Measurements from ENCODE around the gene NOTO. TPM values are rescaled to one million over a fixed set of nuclear protein-coding genes. Genes with fewer than 3 reads are reported as not detected.

The NOTO gene
- polyA plus RNA-seq, 4 donors: not detected

DNA sequence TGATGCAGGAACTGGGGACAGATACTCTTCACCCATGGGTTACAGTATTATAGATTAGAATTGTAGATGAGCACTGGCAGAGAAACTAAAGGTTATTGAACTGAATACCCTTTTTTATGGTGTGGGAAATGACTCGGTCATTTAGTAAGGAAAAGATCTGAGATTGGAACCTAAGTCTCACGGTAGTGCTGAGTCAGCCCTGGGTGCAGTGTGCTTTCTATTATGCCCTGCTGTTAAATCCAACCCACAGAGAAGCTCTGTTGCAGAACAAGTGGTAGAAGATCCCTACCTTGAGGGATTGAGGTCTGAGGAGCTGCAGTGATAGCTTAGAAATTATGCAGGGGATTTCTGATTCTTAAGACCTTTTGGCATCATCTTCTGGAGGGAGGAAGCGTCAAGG lies 44.5 kb downstream of the NOTO start:
- Histone ChIP-seq H3K36me3 (ENCODE audit: control insufficient read depth in 3 of 3, insufficient read depth in 2 of 3, low read depth in 1 of 3, low read length in 3 of 3) (peaks cover 34 to 57% (median 42%) of the 10 kb centered on the region in 3 donors), H3K27ac (ENCODE audit: low read depth in 1 of 3, low read length in 2 of 3) (no peak overlapping the region), H3K4me3 (ENCODE audit: low read depth in 1 of 3, low read length in 3 of 3) (no peak overlapping the region), H3K27me3 (ENCODE audit: control insufficient read depth in 3 of 3, insufficient read depth in 3 of 3, low read length in 3 of 3) (no peaks in the 10 kb centered on the region), H3K4me1 (ENCODE audit: control insufficient read depth in 3 of 3, insufficient read depth in 2 of 3, low read depth in 1 of 3, low read length in 2 of 3) (no peaks in the 10 kb centered on the region), H3K9me3 (ENCODE audit: control insufficient read depth in 2 of 2, insufficient read depth in 1 of 2, low read depth in 1 of 2, low read length in 1 of 2) (no peaks in the 10 kb centered on the region)
- FAIRE-seq: no peak
- 54 to 79% (median 74%) methylated on average over 3 of the region's 3 CpGs for WGBS, 3 donors
- no peak for DNase-seq

DNA sequence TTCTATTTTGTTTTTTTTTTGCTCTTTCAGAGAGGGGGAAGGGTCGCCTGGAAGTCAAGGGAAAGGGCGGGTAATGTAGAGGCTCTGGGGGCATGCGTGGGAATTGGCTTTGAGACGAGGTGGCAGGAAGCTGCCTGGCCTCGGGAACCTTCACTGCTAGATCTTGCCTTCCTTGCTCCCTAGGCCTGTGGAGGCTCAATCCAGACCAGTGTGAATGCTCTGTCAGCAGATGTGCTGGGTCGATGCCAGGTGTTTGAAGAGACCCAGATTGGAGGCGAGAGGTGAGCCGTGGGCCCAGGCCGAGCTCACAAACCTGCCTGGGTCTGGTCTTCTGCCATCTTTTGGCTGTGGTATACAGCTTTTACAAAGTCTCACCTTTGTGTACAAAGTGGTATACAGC lies 47.3 kb downstream of the NOTO start:
- no peaks in the 10 kb centered on the region for H3K9me3 ChIP-seq (ENCODE audit: control insufficient read depth in 2 of 2, insufficient read depth in 1 of 2, low read depth in 1 of 2, low read length in 1 of 2)
- H3K27ac ChIP-seq (ENCODE audit: low read depth in 1 of 3, low read length in 2 of 3): no peak overlapping the region
- 88 to 92% (median 91%) methylated on average over 9 of the region's 9 CpGs for WGBS, 3 donors
- no peak overlapping the region for H3K4me3 ChIP-seq (ENCODE audit: low read depth in 1 of 3, low read length in 3 of 3)
- DNase-seq: no peak
- no peak for FAIRE-seq
- H3K4me1 ChIP-seq (ENCODE audit: control insufficient read depth in 3 of 3, insufficient read depth in 2 of 3, low read depth in 1 of 3, low read length in 2 of 3): no peaks in the 10 kb centered on the region
- no peaks in the 10 kb centered on the region for H3K27me3 ChIP-seq (ENCODE audit: control insufficient read depth in 3 of 3, insufficient read depth in 3 of 3, low read length in 3 of 3)
- H3K36me3 ChIP-seq (ENCODE audit: control insufficient read depth in 3 of 3, insufficient read depth in 2 of 3, low read depth in 1 of 3, low read length in 3 of 3): peaks cover 35 to 67% (median 38%) of the 10 kb centered on the region in 3 donors

DNA sequence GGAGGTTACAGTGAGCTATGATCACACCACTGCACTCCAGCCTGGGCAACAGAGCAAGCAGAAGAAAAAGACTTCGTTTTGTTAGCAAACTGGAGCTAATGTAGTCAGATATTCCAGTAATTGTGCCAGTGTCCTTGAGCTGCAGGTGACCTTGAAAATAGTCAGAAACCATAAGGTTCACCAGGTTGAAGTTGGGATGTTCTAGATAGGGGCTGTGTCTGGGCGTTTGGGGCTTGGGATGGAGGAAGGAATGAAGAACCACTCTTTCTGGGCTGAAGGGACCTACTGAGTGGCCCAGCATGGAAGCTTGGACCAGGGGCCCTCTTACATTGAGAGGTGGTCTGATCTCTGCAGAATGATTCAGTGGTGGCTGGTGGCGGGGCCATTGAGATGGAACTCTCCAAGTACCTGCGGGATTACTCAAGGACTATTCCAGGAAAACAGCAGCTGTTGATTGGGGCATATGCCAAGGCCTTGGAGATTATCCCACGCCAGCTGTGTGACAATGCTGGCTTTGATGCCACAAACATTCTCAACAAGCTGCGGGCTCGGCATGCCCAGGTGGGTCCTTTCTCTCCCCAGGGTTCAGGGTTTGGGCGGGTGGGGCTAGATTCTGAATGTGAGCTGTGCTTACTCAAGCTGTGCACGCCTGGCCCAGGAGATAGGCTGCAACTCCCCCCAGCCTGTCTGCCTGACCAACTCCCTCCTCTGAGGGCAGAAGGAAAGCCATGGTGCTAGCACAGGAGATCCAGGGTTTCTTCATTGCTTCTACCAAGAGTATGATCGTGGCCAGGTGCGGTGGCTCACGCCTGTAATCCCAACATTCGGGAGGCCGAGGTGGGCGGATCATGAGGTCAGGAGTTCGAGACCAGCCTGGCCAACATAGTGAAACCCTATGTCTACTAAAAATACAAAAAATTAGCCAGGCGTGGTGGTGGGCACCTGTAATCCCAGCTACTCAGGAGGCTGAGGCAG lies 48.8 kb downstream of the NOTO start:
- no peak for DNase-seq
- peaks cover 31 to 81% (median 32%) of the 10 kb centered on the region in 3 donors for H3K36me3 ChIP-seq (ENCODE audit: control insufficient read depth in 3 of 3, insufficient read depth in 2 of 3, low read depth in 1 of 3, low read length in 3 of 3)

DNA sequence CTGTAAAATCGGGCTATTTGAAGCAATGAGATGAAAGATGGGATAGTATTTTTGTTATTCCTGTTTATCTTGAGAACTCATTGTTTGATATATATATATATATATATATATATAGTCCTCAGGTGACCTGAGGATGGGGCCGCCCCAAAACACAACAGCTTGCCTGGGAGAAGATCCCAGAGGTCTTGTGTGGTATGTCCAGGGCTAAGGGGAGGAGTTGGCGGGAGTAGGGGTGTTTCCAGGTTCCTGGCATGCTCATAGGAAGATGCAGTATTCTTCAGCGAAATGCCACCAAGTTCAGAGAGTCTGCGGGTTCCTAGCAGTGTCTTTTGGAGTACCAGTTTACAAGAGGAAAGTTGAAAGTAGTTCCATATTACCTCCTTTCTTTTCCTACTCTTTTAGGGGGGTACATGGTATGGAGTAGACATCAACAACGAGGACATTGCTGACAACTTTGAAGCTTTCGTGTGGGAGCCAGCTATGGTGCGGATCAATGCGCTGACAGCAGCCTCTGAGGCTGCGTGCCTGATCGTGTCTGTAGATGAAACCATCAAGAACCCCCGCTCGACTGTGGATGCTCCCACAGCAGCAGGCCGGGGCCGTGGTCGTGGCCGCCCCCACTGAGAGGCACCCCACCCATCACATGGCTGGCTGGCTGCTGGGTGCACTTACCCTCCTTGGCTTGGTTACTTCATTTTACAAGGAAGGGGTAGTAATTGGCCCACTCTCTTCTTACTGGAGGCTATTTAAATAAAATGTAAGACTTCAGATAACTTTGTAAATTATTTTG lies 50.1 kb downstream of the NOTO start:
- DNase-seq: no peak
- WGBS, 3 donors: 90 to 92% (median 91%) methylated on average over 17 of the region's 17 CpGs
- H3K36me3 ChIP-seq (ENCODE audit: control insufficient read depth in 3 of 3, insufficient read depth in 2 of 3, low read depth in 1 of 3, low read length in 3 of 3): peaks cover 23 to 76% (median 27%) of the 10 kb centered on the region in 3 donors

More for the DNA sequence above, 48.8 kb downstream of the NOTO start:
- WGBS, 3 donors: 78 to 91% (median 81%) methylated on average over 17 of the region's 17 CpGs
- H3K27me3 ChIP-seq (ENCODE audit: control insufficient read depth in 3 of 3, insufficient read depth in 3 of 3, low read length in 3 of 3): no peaks in the 10 kb centered on the region
- no peak for FAIRE-seq
- H3K4me1 ChIP-seq (ENCODE audit: control insufficient read depth in 3 of 3, insufficient read depth in 2 of 3, low read depth in 1 of 3, low read length in 2 of 3): no peaks in the 10 kb centered on the region
- H3K27ac ChIP-seq (ENCODE audit: low read depth in 1 of 3, low read length in 2 of 3): no peak overlapping the region
- no peaks in the 10 kb centered on the region for H3K9me3 ChIP-seq (ENCODE audit: control insufficient read depth in 2 of 2, insufficient read depth in 1 of 2, low read depth in 1 of 2, low read length in 1 of 2)
- no peak overlapping the region for H3K4me3 ChIP-seq (ENCODE audit: low read depth in 1 of 3, low read length in 3 of 3)

DNA sequence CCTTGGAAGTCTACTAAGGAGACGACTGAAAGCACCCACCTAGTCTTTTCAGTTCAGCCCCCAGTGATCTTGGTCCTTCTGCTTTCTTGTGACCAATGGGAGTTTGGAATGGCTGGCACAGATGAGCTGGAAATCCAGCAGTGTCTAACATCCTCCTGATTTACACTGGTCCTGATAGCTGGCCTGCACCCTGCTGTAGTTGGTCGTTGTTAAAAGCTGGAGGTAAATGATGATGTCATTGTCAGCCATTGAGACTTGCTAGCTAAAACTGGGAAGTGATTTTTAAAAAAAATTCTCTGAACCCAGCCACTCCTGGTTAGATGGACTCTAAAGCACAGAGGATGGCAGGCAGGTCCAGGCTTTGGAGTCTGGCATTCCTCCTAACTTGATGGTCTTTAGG lies 51.0 kb downstream of the NOTO start:
- Histone ChIP-seq H3K9me3 (ENCODE audit: control insufficient read depth in 2 of 2, insufficient read depth in 1 of 2, low read depth in 1 of 2, low read length in 1 of 2) (no peaks in the 10 kb centered on the region), H3K27ac (ENCODE audit: low read depth in 1 of 3, low read length in 2 of 3) (no peak overlapping the region), H3K27me3 (ENCODE audit: control insufficient read depth in 3 of 3, insufficient read depth in 3 of 3, low read length in 3 of 3) (no peaks in the 10 kb centered on the region), H3K4me1 (ENCODE audit: control insufficient read depth in 3 of 3, insufficient read depth in 2 of 3, low read depth in 1 of 3, low read length in 2 of 3) (no peaks in the 10 kb centered on the region), H3K4me3 (ENCODE audit: low read depth in 1 of 3, low read length in 3 of 3) (no peak overlapping the region), H3K36me3 (ENCODE audit: control insufficient read depth in 3 of 3, insufficient read depth in 2 of 3, low read depth in 1 of 3, low read length in 3 of 3) (peaks cover 15 to 69% (median 21%) of the 10 kb centered on the region in 3 donors)
- 50 to 68% (median 58%) methylated on average over 2 of the region's 2 CpGs for WGBS, 3 donors
- FAIRE-seq: no peak
- no peak for DNase-seq

More for the DNA sequence above, 50.1 kb downstream of the NOTO start:
- H3K9me3 ChIP-seq (ENCODE audit: control insufficient read depth in 2 of 2, insufficient read depth in 1 of 2, low read depth in 1 of 2, low read length in 1 of 2): no peaks in the 10 kb centered on the region
- no peak for FAIRE-seq
- H3K27me3 ChIP-seq (ENCODE audit: control insufficient read depth in 3 of 3, insufficient read depth in 3 of 3, low read length in 3 of 3): no peaks in the 10 kb centered on the region
- no peak overlapping the region for H3K4me3 ChIP-seq (ENCODE audit: low read depth in 1 of 3, low read length in 3 of 3)
- no peaks in the 10 kb centered on the region for H3K4me1 ChIP-seq (ENCODE audit: control insufficient read depth in 3 of 3, insufficient read depth in 2 of 3, low read depth in 1 of 3, low read length in 2 of 3)
- no peak overlapping the region for H3K27ac ChIP-seq (ENCODE audit: low read depth in 1 of 3, low read length in 2 of 3)

DNA sequence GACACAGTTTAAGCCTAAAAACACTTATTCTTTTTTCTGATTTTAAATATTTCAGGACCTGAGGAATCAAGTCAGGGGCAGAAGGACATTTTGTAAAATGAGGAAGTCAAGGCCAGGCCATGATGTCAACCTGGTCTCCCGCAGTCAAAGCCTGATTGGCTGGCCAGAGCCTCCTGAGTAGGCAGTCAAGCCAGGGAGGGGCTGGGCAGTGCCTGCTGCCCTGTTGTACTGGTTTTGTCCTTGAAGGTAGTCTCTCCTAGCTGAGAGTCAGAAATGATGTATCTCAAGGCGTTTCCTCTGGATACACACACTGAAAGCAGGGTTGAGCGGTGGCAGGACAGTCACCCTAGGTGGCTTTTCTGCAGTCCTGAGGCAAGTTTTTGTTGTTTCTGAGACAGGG lies 51.5 kb downstream of the NOTO start:
- Histone ChIP-seq H3K27me3 (ENCODE audit: control insufficient read depth in 3 of 3, insufficient read depth in 3 of 3, low read length in 3 of 3) (no peaks in the 10 kb centered on the region), H3K9me3 (ENCODE audit: control insufficient read depth in 2 of 2, insufficient read depth in 1 of 2, low read depth in 1 of 2, low read length in 1 of 2) (no peaks in the 10 kb centered on the region), H3K4me3 (ENCODE audit: low read depth in 1 of 3, low read length in 3 of 3) (no peak overlapping the region), H3K4me1 (ENCODE audit: control insufficient read depth in 3 of 3, insufficient read depth in 2 of 3, low read depth in 1 of 3, low read length in 2 of 3) (no peaks in the 10 kb centered on the region), H3K27ac (ENCODE audit: low read depth in 1 of 3, low read length in 2 of 3) (no peak overlapping the region), H3K36me3 (ENCODE audit: control insufficient read depth in 3 of 3, insufficient read depth in 2 of 3, low read depth in 1 of 3, low read length in 3 of 3) (peaks cover 11 to 66% (median 18%) of the 10 kb centered on the region in 3 donors)
- FAIRE-seq (no peak), DNase-seq (no peak)
- WGBS, 3 donors: 92 to 96% (median 95%) methylated on average over 3 of the region's 3 CpGs

DNA sequence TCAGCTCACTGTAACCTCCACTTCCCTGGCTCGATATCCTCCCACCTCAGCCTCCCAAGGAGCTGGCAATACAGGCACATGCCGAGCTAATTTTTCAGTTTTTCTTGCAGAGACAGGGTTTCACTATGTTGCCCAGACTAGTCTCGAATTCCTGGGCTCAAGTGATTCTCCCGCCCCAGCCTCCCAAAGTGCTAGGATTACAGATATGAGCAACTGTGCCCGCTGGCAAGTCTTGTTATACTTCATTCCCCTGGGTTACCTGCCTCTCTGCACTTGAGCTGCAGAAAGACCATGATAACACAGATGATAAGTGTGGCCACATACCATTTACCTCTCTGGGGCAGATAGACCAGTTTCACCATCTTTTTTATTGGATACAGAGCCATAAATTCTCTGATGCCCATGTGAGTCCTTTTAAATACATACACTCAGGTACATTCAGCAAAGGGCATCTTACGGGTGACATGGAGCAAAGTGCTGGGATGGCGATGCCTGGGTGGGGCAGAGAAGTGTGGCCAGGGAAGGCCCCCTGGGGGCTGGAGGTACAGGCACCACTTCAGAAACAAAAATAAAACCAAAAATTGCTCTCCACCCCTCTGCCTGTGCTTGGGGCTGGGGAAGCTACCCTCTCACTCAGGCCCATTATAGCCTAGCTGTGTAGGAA lies 52.1 kb downstream of the NOTO start:
- Histone ChIP-seq H3K27me3 (ENCODE audit: control insufficient read depth in 3 of 3, insufficient read depth in 3 of 3, low read length in 3 of 3) (no peaks in the 10 kb centered on the region), H3K36me3 (ENCODE audit: control insufficient read depth in 3 of 3, insufficient read depth in 2 of 3, low read depth in 1 of 3, low read length in 3 of 3) (peaks cover 10 to 64% (median 16%) of the 10 kb centered on the region in 3 donors), H3K27ac (ENCODE audit: low read depth in 1 of 3, low read length in 2 of 3) (no peak overlapping the region), H3K9me3 (ENCODE audit: control insufficient read depth in 2 of 2, insufficient read depth in 1 of 2, low read depth in 1 of 2, low read length in 1 of 2) (no peaks in the 10 kb centered on the region), H3K4me3 (ENCODE audit: low read depth in 1 of 3, low read length in 3 of 3) (no peak overlapping the region), H3K4me1 (ENCODE audit: control insufficient read depth in 3 of 3, insufficient read depth in 2 of 3, low read depth in 1 of 3, low read length in 2 of 3) (no peaks in the 10 kb centered on the region)
- no peak for FAIRE-seq
- no peak for DNase-seq
- WGBS, 3 donors: 93 to 96% (median 93%) methylated on average over 7 of the region's 7 CpGs

DNA sequence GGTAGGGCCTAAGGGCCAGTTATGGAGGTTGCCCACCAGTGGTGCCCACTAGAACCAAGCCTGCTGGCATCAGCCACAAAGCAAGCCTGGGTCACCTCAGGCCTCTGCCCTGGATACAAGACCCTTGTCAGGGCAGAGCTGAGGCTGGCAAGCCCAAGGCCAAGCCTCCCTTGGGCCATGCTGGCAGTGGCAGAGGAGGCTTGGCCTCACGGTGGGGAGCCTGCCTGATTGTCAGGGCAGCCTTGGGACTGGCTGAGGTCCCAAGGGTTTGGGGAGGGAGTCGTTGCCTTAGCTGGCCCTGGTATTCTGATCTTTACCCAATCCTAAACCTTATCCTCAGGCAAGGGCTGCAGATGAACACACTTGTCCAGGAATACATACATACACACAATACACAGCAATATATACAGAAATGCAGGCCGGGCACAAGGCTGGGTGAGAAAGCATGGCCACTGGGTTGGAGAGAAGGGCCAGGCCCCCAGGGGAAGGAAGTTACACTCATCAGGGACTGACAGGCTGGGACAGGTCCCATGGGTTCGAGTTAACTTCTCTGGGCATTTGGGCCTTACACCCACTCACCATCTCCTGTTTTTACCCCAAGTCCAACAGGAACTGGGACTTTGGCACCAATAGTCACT lies 52.8 kb downstream of the NOTO start:
- Histone ChIP-seq H3K36me3 (ENCODE audit: control insufficient read depth in 3 of 3, insufficient read depth in 2 of 3, low read depth in 1 of 3, low read length in 3 of 3) (peaks cover 10 to 61% (median 16%) of the 10 kb centered on the region in 3 donors), H3K9me3 (ENCODE audit: control insufficient read depth in 2 of 2, insufficient read depth in 1 of 2, low read depth in 1 of 2, low read length in 1 of 2) (no peaks in the 10 kb centered on the region), H3K4me1 (ENCODE audit: control insufficient read depth in 3 of 3, insufficient read depth in 2 of 3, low read depth in 1 of 3, low read length in 2 of 3) (no peaks in the 10 kb centered on the region), H3K27ac (ENCODE audit: low read depth in 1 of 3, low read length in 2 of 3) (no peak overlapping the region), H3K4me3 (ENCODE audit: low read depth in 1 of 3, low read length in 3 of 3) (no peak overlapping the region), H3K27me3 (ENCODE audit: control insufficient read depth in 3 of 3, insufficient read depth in 3 of 3, low read length in 3 of 3) (no peaks in the 10 kb centered on the region)
- no peak for FAIRE-seq
- 62 to 65% (median 65%) methylated on average over 4 of the region's 4 CpGs for WGBS, 3 donors
- DNase-seq: no peak
